GM04504 (cell line): ENCODE results near the gene NUFIP1.
"Not testable (repeated sequence)": the region's sequence is repeated elsewhere in the genome, so short reads cannot be mapped to it uniquely, and the experiment has no call there.

Experiments used
- DNase-seq: peaks from one replicate; pipeline ENCODE4 v3.0.0-alpha.2; 2012; ENCODE audit warnings: low read depth

The NUFIP1 gene

DNA sequence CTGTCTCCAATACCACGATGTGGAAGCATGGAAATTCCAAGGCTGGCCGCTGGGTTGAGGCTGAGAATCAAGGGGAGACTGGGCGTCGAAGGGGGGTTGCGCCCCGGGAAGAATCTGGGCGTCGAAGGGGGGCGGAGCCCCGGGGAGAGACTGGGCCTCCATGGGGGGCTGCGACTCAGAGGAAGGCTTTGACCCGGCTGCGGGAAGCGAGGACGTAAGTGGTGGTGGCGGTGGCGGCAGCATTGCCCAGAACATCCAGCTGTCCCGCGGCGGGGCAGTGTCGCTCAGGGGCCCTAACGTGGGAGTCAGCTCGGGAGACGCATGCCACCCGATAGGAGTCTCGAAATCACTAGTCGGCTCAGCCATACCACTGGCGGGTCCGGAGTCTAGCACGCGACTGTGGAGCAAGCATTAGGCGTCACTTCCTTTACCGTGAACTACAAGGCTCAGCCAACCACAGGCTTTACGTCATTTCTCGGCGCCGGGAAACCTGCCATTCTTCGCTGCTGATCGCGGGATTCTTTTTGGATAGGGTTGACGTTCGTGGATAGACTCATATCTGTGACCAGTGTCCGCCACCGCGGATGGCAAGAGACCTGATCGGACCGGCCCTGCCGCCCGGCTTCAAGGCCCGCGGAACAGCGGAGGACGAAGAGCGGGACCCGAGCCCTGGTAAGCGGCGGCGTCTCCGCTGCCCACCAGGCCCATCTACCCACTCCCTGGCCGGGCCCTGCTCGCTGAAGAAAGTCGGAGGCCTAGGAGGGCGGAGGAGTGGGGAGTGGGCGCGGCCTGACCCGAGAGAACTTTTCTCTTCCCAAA, at the start of gene NUFIP1, which contains the start of gene GPALPP1:
NUFIP1 (minus strand) TSS at position 401 of the 819 bp plus-strand sequence; CDS start at position 366, 35 bp downstream.
GPALPP1 (plus strand) TSS at position 468 of the 819 bp plus-strand sequence; CDS start at position 585, 117 bp downstream.
- peak; percentile 84 for DNase-seq

DNA sequence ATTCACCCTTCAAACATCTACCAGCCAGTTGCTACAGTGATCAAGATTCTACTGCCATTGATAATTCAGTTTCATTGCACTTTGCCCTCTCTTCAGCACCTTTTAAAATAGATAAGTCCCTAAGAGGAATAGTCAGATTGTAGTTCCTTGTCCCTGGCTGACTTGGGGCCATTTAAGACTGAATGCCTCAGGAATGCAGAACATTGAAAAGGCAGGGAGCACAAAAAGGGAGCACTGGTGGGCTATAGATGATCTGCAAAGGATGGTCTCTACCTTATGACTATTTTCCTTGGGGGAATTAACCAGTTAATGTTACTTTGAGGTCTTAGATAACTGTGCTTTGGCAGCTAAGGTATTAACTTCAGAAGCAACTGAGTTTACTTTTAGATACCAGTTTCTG, 46.9 kb upstream of the NUFIP1 start:
- DNase-seq = no peak

DNA sequence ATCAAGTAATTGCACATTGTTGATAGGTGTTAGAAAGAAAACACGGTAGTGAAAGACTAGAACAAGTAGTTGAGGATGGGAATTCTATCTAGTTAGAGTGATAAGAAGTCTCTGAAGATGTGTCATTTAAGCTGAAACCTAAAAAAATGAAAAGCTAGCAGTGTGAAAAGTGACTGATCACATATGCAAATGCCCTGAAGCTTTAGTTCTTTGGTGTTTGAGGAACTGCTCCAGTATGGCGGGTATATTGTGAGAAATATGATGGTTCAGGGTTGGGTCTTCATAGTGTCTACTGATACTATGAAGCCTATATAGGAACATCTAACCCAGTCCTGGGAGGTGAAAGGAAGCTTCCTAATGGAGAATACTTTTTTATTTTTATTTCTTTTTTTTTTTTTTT, 45.1 kb upstream of the NUFIP1 start:
- DNase-seq = no peak

DNA sequence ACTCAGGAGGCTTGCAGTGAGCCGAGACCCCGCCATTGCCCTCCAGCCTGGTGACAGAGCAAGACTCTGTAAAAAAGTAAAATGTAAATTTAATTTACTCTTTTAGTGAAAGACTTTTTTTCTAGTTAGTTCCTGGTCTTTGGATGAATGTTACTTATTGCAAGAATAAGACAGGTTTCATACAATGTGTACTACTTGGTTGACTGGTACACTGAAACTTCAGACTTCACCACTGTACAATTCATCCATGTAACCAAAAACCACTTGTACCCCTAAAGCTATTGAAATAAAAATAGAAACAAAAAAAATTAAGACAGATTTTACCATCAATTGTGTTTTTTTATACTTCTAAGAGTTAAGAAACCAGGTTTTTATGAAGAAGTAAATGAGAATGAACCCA, 35.6 kb upstream of the NUFIP1 start:
- no peak for DNase-seq

DNA sequence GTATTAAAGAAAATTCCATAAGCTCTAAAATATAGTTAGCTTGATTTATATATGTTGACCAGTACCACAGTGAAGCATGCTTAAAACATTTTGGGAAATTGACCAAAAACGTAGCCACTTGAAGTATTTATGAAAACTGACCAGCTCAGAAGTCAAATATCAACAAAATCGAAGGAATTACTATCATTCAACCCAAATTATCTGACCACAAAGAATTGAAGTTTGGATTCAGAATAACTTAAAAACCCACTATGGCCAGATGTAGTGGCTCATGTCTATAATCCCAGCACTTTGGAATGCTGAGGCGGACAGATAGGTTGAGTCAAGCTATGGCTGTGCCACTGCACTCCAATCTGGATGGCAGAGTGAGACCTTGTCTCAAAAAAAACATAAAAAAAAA, 32.0 kb upstream of the NUFIP1 start:
- no peak for DNase-seq

DNA sequence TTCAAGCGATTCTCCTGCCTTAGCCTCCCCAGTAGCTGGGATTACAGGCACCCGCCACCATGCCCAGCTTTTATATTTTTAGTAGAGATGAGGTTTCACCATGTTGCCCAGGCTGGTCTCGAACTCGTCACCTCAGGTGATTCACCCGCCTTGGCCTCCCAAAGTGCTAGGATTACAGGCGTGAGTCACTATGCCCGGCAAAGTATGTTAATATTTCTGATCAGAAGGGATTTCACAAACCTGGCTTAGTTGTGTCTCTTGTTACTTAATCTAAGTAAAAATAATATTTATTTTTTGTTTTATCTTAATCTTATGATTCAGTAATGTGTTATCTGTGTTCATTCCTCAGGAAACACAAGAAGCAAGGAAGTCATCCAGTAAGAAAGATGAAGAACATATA, 30.7 kb upstream of the NUFIP1 start:
- DNase-seq = not testable (repeated sequence)

DNA sequence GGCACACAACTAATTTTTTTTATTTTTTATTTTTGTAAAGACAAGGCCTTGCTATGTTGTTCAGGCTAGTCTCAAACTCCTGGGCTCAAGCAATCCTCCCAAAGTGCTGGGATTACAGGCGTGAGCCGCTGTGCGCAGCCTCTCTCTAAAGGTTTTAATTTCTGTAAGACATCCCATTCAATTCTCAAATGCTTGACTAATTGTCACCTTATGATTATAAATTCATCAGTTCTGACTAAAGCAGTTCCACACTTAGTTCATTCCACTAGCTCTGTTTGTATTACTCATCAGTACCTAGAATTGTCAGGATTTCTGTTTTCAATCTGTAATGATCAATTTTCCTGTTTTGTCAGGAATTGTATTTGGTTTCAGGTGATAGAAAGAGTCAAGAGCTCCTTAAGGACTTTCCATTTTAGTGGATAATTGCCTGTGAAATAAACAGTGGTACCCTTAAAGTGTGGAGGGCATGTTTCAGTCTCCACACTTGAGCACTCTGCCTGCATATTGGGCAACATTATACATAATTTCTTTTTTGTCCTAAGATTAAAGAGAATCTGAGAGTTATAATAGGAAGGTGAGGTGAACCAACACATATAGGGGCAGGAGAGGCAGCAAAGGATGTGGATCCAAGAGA, 27.6 kb upstream of the NUFIP1 start:
- DNase-seq = no peak

DNA sequence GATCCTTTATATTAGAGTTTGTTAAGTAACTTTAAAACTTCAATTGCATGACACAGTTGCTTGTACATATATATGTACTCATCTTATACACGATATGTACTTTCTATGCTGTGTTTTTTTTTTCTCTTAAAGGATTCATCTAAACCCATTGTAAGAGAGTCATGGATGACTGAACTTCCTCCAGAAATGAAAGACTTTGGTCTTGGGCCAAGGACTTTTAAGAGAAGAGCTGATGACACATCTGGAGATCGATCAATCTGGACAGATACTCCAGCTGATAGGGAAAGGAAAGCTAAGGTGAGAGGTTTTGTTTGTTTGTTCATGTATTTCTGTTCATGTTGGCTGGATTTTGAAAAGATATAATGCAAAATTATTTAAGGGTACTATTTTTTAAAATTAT, 26.0 kb upstream of the NUFIP1 start:
- DNase-seq = no peak

DNA sequence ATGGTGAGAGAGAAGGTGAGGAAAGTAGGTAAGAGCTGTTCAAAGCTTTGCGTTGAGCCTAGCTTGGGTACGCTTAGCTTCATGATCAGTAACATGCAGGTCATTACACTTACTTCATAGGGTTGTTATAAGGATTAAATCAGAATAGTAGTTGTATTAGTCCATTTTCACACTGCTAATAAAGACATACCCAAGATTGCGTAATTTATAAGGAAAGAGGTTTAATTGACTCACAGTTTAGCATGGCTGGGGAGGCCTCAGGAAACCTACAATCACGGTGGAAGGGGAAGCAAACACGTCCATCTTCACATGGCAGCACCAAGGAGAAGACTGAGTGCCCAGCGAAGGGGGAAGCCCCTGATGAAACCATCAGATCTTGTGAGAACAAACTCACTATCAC, 21.9 kb upstream of the NUFIP1 start:
- no peak for DNase-seq

DNA sequence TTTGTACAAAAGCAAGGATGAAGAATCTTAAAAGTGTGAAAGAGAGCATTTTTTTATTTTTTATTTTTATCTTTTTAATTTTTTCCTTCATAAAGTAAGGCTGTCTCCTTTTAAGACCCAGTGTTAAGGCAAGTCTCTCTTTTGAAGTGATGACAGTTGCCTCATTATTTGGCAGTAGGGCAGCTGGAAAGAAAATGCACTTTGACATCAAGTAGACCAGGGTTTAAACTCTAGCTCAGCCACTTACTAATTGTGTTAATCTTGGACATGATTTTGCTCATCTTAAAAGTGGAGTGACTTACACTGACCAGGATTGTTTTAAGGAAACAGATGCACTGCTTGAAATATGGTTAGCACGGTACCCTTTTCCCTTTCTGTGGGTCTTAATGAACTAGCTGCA, 18.6 kb upstream of the NUFIP1 start:
- no peak for DNase-seq

DNA sequence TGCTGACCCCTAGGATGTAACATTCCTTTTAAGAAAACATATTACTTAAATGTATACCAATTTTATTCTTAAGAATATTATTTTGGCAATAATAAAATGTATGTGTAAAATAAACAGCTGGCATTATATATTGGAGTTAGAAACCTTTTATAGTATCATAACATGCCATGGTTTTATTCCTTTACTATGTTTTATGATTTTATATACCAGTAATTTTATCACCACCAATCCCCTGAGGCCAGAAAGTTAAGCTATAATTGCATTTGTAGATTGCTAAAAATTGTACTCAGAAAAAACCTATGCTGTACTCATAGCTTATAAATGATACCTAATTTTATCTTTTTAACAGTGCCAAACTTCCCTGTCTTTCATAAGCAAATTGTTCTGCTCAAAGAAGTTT, 18.0 kb upstream of the NUFIP1 start:
- no peak for DNase-seq

DNA sequence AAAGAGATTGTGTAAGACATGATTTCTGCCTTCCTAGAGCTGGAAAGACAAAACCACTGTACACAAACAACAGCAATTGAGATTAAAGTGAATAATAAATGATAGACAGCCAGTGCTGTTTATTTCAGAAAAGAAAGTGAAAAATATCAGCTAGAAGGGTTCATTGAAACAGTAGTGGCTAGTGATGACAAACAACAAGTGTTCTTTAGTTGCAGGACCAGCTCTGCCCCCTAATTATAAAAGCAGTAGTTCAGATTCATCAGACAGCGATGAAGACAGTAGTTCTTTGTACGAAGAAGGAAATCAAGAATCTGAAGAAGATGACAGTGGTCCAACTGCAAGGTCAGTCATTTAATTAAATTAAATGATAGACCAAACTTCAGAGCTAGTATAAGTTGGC, 14.8 kb upstream of the NUFIP1 start:
- DNase-seq = no peak

DNA sequence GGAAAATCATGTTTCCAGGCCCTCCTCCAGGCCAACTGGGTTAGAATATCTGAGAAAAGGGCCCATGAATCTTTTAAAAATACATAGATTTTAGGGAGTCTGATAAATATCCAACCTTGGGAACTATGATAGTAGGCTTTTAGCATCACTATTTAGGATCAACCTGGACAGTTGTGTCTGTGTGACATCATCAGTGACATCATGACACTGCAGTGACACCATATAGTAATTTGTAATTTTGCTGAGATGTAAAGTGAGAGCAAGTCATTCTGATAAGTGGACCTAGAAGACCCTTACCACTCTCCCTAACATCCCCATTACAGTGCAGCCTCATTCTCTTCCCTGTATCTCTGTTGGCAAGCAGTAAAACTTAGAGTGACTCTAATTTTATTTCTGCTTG, 14.1 kb upstream of the NUFIP1 start:
- no peak for DNase-seq

DNA sequence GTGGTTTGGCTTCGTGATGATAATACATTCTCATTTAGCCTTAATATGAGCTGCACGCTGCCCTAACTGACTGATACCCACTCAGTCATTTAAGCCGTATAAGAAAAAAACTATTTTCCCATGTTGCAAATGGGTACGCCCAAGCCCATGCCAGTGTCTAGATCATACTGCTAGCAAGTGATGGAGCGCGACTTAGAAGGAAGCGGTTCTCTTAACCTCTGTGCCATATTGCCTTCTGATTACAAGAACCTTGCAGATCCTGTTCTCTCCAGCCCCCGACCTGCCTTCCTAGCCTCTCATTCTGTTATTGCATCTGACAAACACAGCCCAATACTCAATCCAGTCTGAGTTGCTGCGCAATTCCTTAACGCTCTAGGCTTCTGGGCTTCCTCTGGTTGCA, 670 bp upstream of the NUFIP1 start:
- DNase-seq = no peak

DNA sequence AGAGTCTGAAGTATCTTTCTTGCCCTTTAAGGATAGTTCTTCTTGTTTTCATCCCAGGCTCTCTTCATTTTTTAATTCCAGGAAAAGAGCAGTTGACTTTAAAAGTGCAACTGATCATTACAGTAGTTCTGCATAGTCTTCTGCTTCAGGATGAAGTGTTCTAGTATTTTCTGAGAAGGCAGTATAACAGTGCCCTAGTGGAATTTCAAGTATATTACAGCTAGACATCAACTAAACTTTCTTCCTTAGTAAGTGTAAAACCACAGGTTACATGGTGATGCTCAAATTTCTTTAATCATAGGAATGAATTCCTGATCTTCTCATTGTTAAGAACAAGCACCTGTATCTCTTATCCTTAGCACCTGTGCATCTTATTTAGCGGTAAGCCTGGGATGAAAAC, 10.9 kb downstream of the NUFIP1 start:
- DNase-seq = no peak

DNA sequence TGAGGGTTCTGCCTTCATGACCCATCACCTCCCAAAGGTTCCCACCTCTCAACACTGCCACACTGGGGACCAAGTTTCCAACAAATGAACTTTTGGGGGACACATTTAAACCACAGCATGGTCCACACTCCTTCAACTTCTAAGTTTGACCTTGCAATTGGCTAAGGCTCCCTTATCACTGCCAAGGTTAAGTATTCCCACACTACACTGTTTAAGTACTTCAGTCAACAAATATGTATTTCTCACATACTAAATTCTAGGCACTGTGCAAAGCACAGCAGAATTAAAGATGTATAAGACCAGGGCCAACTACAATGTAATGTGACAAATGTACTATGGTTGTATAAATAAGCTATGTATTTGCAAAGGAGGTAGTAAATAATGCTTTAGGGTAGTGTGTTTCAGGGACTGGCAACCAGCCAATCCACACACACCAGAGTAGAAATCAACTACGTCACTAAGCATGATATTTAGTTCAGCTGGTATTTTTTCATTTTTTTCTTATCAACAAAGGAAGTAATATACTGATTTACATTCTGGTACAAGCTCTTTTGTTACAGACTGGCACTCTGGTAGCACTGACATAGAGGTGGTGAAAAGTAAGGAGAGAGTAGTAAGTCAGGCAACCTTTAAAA, 12.2 kb downstream of the NUFIP1 start:
- no peak for DNase-seq

DNA sequence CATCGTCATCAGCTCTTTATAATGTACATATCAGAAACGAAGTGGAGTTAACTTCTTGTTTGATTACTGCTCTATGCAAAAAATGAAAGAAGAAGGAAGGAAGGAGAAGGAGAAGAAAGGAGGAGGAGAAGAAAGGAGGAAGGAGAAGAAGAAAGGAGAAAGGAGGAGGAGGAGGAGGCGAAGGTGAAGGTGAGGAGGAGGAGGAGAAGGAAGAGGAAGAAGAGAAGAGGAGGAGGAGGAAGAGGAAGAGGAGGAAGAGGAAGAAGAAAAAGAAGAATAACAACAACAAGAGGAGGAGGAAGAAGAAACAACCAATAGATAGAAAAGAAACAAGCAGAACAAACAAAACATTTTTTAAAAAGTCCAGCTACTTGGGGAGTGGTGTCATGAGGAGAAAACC, 13.1 kb downstream of the NUFIP1 start:
- no peak for DNase-seq

DNA sequence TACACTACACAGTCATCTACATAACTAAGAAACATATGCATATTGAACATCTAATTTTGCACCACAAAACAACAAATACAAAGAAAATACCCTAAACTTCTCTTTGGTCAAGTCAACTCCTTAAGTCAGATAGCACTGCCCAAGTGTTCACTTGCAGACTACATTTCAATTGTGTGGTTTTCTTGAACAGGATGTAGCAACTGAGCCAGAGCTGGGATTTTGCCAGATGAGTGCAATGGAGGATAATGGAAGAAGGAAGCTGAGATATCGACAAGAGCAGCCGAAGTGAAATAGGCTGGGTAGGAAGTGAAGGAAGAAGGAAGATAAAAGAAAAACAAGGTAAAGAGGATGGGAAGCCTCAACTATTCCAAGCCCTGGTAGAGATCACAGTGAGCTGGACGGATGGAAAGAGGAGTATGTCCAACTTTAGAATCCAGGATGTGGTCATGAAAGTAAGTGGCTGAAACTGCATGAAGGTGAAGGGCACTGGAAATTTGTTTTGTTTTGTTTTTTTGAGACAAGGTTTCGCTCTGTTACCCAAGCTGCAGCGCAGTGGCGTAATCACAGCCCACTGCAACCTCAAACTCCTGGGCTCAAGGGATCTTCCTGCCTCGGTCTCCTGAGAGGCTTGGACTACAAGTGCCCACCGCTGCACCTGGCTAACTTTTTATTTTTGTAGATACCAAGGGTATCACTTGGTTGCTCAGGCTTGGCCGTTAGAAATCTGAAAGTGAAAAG, 15.0 kb downstream of the NUFIP1 start:
- DNase-seq = peak; percentile 28

DNA sequence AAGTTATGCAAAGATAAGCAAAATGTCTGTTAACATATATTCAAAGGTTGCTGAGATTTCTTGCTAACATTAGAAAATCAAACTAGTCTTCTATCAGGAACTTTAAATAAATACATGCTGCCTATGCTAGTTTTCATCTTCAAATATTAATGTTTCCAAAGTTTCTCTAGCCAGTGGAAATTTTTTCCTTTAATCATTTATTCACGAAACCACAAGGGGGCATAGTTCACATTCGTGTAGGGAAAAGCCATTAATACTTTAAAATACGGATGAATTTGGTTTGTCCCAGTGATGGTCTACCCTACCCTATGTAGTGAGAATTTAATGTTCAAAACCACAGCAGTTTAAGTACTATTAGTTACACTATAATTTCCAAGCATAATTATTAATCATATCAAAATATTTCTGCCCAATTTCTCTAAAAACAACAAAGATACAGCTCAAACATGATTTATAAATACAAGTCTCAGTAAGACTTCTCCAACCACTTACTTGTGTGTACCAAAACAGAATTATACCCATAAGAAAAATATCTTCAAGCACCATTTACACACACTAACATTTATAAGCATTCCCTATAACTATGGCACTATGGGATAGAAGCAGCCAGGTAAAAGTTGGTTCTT, 16.2 kb downstream of the NUFIP1 start:
- no peak for DNase-seq

DNA sequence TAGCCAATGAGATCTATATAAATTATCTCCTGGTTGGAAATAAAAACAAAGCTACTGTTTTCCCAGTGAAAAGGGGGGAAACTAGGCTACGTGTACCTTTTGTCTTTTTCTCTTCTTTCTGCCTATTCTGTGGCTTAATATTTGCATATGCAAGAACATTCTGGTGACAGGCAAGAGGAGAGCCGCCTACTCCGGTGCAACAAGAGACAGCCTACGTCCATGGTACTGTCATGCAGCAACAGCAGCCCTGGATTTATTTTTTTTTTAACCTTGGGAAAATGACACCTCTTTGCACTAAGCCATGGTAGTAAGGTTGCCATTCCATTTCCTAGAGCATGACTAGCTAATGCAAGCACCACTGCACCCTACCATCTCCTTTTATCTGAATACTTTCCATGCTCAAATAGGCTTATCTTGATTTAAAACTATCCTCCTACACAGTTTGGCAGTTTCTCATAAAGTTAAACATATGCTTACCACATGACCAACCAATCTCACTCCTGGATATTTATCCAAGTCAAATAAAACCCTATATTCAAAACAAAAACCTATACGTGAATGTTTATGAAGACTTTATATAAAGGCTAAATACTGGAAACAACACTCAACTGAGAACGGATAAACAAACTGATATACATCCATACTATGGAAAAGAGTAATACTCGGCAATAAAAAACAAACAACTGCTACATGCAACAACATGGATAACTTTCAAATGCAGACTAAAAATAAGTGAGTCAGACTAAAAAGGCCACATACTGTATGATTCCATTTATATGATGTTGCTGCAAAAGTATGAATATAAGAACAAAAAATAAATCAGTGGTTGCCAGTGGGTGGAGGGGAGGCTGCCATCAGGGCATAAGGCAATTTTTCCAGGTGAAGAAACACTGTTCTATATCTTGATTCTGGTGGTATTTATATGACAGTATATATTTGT, 17.3 kb downstream of the NUFIP1 start:
- DNase-seq = no peak
